KMS-11 (cell line): ENCODE results near the gene TRIP12.
A peak's percentile ranks its signal among the peaks of the same experiment; 100 is the strongest.

Experiments
- H2AFZ ChIP-seq: fragments of 200-600 bp; sonication (generic); 2 replicates; pipeline ENCODE4 v1.6.1; 2016; ENCODE audit warnings: antibody characterized with exemption, mixed run types, low read depth
- H3K27ac ChIP-seq: fragments of 200-600 bp; sonication (generic); 2 replicates; pipeline ENCODE4 v1.6.1; 2016; ENCODE audit warnings: mild to moderate bottlenecking, mixed run types
- H3K27me3 ChIP-seq: fragments of 200-600 bp; sonication (generic); 2 replicates; pipeline ENCODE4 v1.6.1; 2017; ENCODE audit warnings: mild to moderate bottlenecking, low read depth, mixed run types, moderate library complexity; ENCODE audit not compliant: insufficient read depth
- H3K36me3 ChIP-seq: fragments of 200-600 bp; sonication (generic); 2 replicates; pipeline ENCODE4 v1.6.1; 2017; ENCODE audit warnings: mild to moderate bottlenecking, mixed run types; ENCODE audit not compliant: insufficient read depth
- H3K4me1 ChIP-seq: fragments of 200-600 bp; sonication (generic); 2 replicates; pipeline ENCODE4 v1.6.1; 2016; ENCODE audit warnings: mild to moderate bottlenecking, low read depth, mixed run types; ENCODE audit not compliant: poor library complexity, severe bottlenecking
- H3K4me2 ChIP-seq: fragments of 200-600 bp; sonication (generic); 2 replicates; pipeline ENCODE4 v1.7.0; 2016; ENCODE audit warnings: mild to moderate bottlenecking, mixed run types
- H3K4me3 ChIP-seq: fragments of 200-600 bp; sonication (generic); IDR thresholded peaks from 2 replicates; pipeline ENCODE4 v1.6.1; 2017; ENCODE audit warnings: low read depth, low read length, mixed read lengths; ENCODE audit not compliant: insufficient read depth
- H3K79me2 ChIP-seq: fragments of 200-600 bp; sonication (generic); 2 replicates; pipeline ENCODE4 v1.6.1; 2016; ENCODE audit warnings: low read depth, mixed run types; ENCODE audit not compliant: insufficient read depth
- H3K9ac ChIP-seq: fragments of 200-600 bp; sonication (generic); 2 replicates; pipeline ENCODE4 v1.6.1; 2016; ENCODE audit warnings: mild to moderate bottlenecking, mixed run types
- H4K20me1 ChIP-seq: fragments of 200-600 bp; sonication (generic); 2 replicates; pipeline ENCODE4 v1.6.1; 2016; ENCODE audit warnings: mild to moderate bottlenecking, mixed run types; ENCODE audit not compliant: insufficient read depth
- TF ChIP-seq, protein P1 (sequence below): fragments of 200-600 bp; sonication (generic); conservative IDR thresholded peaks from 2 replicates; pipeline ENCODE4 v1.6.1; 2017; ENCODE audit warnings: low read depth, mild to moderate bottlenecking, antibody characterized with exemption, low read length, moderate library complexity, mixed read lengths

Gene TRIP12

GRCh38 chr2:229715895-229716507 lies 205.8 kb downstream of the TRIP12 start:
- no peaks in the 10 kb centered on the region for H3K36me3 ChIP-seq
- H3K4me1 ChIP-seq = no peaks in the 10 kb centered on the region
- H3K4me3 ChIP-seq = no peak overlapping the region
- no peaks in the 10 kb centered on the region for H3K79me2 ChIP-seq
- TF ChIP-seq, protein P1, sequence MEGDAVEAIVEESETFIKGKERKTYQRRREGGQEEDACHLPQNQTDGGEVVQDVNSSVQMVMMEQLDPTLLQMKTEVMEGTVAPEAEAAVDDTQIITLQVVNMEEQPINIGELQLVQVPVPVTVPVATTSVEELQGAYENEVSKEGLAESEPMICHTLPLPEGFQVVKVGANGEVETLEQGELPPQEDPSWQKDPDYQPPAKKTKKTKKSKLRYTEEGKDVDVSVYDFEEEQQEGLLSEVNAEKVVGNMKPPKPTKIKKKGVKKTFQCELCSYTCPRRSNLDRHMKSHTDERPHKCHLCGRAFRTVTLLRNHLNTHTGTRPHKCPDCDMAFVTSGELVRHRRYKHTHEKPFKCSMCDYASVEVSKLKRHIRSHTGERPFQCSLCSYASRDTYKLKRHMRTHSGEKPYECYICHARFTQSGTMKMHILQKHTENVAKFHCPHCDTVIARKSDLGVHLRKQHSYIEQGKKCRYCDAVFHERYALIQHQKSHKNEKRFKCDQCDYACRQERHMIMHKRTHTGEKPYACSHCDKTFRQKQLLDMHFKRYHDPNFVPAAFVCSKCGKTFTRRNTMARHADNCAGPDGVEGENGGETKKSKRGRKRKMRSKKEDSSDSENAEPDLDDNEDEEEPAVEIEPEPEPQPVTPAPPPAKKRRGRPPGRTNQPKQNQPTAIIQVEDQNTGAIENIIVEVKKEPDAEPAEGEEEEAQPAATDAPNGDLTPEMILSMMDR = peak; percentile 65
- no peak overlapping the region for H3K27ac ChIP-seq
- no peak overlapping the region for H3K9ac ChIP-seq
- H3K4me2 ChIP-seq = no peak overlapping the region
- no peaks in the 10 kb centered on the region for H3K27me3 ChIP-seq
- H2AFZ ChIP-seq = no peak overlapping the region
- H4K20me1 ChIP-seq = no peaks in the 10 kb centered on the region

DNA sequence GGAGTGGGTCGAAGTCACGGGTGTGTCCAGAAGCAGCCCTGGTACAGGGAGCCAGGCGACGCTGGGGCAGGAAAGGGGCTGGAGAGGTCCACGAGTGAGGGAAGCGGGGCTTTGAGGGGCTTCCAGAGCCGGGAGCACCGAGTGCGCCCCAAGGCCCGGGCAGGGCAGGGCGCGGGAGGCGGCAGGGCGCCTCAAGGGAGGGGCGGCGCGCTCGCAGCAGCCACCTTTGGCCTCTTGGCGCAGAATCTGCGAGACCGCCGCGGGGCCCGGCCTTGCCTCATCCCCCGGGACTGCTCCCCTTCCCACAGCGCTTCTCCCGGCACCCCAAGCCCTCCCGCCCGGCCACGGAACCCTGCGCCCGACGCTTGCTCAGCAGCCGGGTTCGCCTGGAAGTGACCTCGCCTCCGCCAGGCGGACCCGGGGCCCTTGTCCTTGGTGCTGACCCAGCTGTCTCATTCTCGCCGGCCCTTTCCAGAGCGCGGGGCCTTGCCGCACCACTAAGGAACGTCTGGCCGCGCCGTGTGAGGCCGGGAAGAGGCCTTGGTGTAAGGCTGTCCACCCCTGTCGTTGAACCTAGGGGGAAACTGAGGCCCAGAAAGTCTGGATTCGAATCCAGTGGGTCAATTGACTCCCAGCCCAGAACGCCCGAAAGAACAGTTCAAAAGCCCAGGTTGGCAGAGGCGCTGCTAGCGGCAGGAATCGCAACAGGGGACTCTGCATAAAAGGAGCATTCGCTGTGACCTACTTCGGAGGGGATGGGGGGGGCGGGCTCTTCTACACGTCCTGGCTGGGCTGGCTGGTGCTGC lies 206.9 kb downstream of the TRIP12 start:
- TF ChIP-seq, protein P1 = no peak
- H3K36me3 ChIP-seq = no peaks in the 10 kb centered on the region
- H3K4me3 ChIP-seq = no peak overlapping the region
- no peaks in the 10 kb centered on the region for H3K4me1 ChIP-seq
- no peaks in the 10 kb centered on the region for H3K27me3 ChIP-seq
- no peak overlapping the region for H3K9ac ChIP-seq
- no peaks in the 10 kb centered on the region for H4K20me1 ChIP-seq
- H3K4me2 ChIP-seq = peak overlapping the region; percentile 48
- H3K79me2 ChIP-seq = no peaks in the 10 kb centered on the region
- H2AFZ ChIP-seq = peak overlapping the region; percentile 57; the same call in 1 of the 2 replicates
- no peak overlapping the region for H3K27ac ChIP-seq

DNA sequence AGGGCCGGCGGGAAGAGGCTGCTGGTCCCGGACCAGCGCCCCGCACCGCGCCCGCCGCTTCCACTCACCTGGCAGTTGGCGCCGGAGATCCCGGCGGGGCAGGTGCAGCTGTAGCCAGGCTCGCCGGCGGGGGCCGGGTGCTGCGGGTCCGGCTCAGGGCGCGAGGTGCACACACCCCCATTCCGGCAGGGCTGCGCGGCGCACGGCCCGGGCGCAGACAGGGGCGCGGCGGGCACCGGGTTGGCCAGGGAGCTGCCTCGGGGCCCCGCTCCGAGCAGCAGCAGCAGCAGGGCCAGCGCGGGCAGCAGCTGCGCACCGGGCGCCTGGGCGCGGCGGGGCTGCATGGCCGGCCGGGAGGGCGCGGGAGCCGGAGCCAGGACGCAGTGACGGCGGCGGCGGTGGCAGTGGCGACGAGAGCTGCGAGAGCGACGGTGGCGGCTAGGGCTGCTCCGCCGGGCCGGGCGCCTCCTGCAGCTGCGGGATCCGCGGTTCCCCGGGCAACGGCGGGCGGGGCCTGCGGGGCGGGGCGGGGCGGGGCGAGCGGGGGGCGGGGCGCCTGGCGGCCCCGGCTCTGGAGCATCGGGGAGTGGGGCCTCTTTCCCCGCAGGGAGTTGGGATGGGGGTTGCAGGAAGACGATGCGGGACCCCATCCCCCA lies 207.6 kb downstream of the TRIP12 start, which contains the start of gene DNER:
DNER (minus strand) TSS at position 476 of the 656 bp plus-strand sequence; CDS start at position 344, 132 bp downstream.
- H3K36me3 ChIP-seq = no peaks in the 10 kb centered on the region
- no peaks in the 10 kb centered on the region for H3K79me2 ChIP-seq
- peak within 1 kb of the TSS; percentile 48 for H3K4me2 ChIP-seq
- no peak within 1 kb of the TSS for H3K4me3 ChIP-seq
- H2AFZ ChIP-seq = peak within 1 kb of the TSS; percentile 57
- H3K27ac ChIP-seq = no peak within 1 kb of the TSS
- no peaks in the 10 kb centered on the region for H4K20me1 ChIP-seq
- TF ChIP-seq, protein P1 = no peak
- no peaks in the 10 kb centered on the region for H3K27me3 ChIP-seq
- H3K9ac ChIP-seq = no peak within 1 kb of the TSS
- no peaks in the 10 kb centered on the region for H3K4me1 ChIP-seq
